Measurements from ENCODE around the gene PIK3R3.

PIK3R3 gene

DNA sequence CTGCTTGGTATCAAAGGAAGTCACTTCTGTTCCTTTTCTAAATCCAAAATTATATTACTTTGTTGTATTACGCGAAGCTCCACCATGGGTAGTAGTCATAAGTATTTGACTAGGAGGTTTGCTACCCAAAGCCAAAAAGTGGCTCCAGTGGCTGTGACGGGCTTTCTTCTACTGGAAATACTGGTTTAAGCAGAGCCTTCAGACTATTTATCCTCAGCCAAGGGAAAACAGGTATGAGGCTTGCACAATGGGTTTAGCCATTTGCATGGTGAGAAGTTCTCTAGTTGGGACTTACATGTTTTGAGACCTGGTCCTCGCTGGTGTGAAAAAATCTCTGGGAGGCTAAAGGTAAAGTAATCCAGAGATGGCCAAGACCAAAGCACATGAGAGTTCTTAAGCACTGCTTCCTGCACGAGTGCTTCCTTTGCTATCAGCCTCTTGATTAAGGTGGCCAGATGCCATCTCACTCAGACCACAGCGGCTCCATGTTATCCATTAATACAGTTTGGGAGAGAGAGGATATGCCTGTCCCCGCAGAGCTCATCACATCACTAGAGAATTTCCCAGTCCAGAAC is 121.2 kb downstream of the PIK3R3 start:
- H3K36me3 ChIP-seq (ENCODE audit: insufficient read depth, low read length), result peaks cover 52% of the 10 kb centered on the region
- H3K4me1 ChIP-seq (ENCODE audit: insufficient read depth, low read length), result peaks cover 6% of the 10 kb centered on the region
- no peak overlapping the region for H3K4me3 ChIP-seq (ENCODE audit: low read depth in 1 of 2, low read length in 2 of 2)
- H3K9ac ChIP-seq (ENCODE audit: low read length), result no peak overlapping the region
- H3K27ac ChIP-seq (ENCODE audit: low read depth, low read length), result no peak overlapping the region
- H3K9me3 ChIP-seq (ENCODE audit: low read length), result no peaks in the 10 kb centered on the region
- H3K27me3 ChIP-seq (ENCODE audit: control insufficient read depth in 1 of 2, insufficient read depth in 2 of 2, low read length in 2 of 2), result no peaks in the 10 kb centered on the region

GRCh38 chr1:46010611-46011010 is 121.8 kb downstream of the PIK3R3 start:
- Histone ChIP-seq H3K4me3 (ENCODE audit: low read depth in 1 of 2, low read length in 2 of 2) (no peak overlapping the region), H3K27me3 (ENCODE audit: control insufficient read depth in 1 of 2, insufficient read depth in 2 of 2, low read length in 2 of 2) (no peaks in the 10 kb centered on the region), H3K4me1 (ENCODE audit: insufficient read depth, low read length) (peaks cover 12% of the 10 kb centered on the region), H3K36me3 (ENCODE audit: insufficient read depth, low read length) (peaks cover 52% of the 10 kb centered on the region), H3K9me3 (ENCODE audit: low read length) (no peaks in the 10 kb centered on the region), H3K27ac (ENCODE audit: low read depth, low read length) (no peak overlapping the region), H3K9ac (ENCODE audit: low read length) (no peak overlapping the region)

- Histone ChIP-seq H3K4me3 (ENCODE audit: low read depth in 1 of 2, low read length in 2 of 2) (no peak overlapping the region), H3K4me1 (ENCODE audit: insufficient read depth, low read length) (peaks cover 17% of the 10 kb centered on the region), H3K9ac (ENCODE audit: low read length) (no peak overlapping the region), H3K27me3 (ENCODE audit: control insufficient read depth in 1 of 2, insufficient read depth in 2 of 2, low read length in 2 of 2) (no peaks in the 10 kb centered on the region), H3K9me3 (ENCODE audit: low read length) (no peaks in the 10 kb centered on the region), H3K27ac (ENCODE audit: low read depth, low read length) (no peak overlapping the region), H3K36me3 (ENCODE audit: insufficient read depth, low read length) (peaks cover 52% of the 10 kb centered on the region)
These were observed 123.8 kb downstream of the PIK3R3 start for GRCh38 chr1:46008585-46008984.

DNA sequence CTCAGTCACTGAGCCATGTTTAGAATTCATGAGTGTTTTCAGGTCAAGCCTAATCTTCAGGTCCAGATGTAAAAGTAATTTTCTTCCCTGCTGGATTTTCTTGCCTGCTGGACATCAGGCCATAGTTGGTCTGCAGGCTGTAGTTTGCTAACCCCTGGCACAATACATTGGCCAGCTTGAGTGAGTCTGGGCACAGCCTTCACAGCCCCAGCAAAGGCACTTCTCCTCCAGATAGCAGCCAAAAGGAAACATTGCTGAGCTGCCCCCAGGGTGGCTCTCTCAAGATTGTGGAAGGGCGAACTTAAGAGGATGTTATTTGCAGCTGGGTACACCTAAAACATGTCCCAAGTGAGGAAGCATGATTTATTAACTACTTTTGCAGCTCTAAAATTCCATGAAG is 126.8 kb downstream of the PIK3R3 start:
- H3K27ac ChIP-seq (ENCODE audit: low read depth, low read length), result no peak overlapping the region
- peaks cover 17% of the 10 kb centered on the region for H3K4me1 ChIP-seq (ENCODE audit: insufficient read depth, low read length)
- no peaks in the 10 kb centered on the region for H3K9me3 ChIP-seq (ENCODE audit: low read length)
- no peaks in the 10 kb centered on the region for H3K27me3 ChIP-seq (ENCODE audit: control insufficient read depth in 1 of 2, insufficient read depth in 2 of 2, low read length in 2 of 2)
- H3K36me3 ChIP-seq (ENCODE audit: insufficient read depth, low read length), result peaks cover 40% of the 10 kb centered on the region
- no peak overlapping the region for H3K9ac ChIP-seq (ENCODE audit: low read length)
- H3K4me3 ChIP-seq (ENCODE audit: low read depth in 1 of 2, low read length in 2 of 2), result no peak overlapping the region

DNA sequence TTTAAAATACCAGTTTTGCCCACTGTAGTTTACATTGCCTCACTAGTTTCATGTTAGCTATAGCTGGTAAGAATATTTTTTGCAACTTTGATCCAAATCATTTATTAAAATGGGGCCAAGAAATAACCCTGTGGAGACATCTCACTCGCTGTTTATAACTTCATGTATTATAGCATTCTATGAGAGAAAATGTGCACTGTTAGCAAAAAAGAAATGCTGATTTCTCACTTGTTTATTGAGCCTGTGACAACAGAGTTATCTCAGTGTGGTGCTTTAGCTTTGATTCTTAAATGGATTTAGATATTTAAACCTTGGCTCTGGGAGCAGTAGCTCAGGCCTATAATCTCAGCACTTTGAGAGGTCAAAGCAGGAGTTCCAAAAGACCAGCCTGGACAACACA is 127.9 kb downstream of the PIK3R3 start:
- Histone ChIP-seq H3K9ac (ENCODE audit: low read length) (no peak overlapping the region), H3K27me3 (ENCODE audit: control insufficient read depth in 1 of 2, insufficient read depth in 2 of 2, low read length in 2 of 2) (no peaks in the 10 kb centered on the region), H3K4me3 (ENCODE audit: low read depth in 1 of 2, low read length in 2 of 2) (no peak overlapping the region), H3K27ac (ENCODE audit: low read depth, low read length) (no peak overlapping the region), H3K36me3 (ENCODE audit: insufficient read depth, low read length) (peaks cover 29% of the 10 kb centered on the region), H3K4me1 (ENCODE audit: insufficient read depth, low read length) (peaks cover 17% of the 10 kb centered on the region), H3K9me3 (ENCODE audit: low read length) (no peaks in the 10 kb centered on the region)

DNA sequence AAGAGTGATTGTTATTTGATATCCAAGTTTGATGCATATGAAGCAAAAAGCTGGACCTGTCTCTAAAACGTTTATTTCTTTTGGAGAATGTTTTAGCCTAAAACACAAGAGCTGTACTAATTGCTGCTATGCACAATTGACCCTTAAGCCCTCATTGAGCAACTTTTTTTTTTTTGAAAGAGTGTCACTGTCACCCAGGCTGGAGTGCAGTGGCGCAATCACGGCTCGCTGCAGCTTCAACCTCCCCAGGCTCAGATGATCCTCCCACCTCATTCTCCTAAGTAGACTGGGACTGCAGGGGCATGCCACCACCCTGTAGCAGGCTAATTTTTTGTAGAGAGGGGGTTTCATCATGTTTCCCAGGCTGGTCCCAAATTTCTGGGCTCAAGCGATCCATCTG is 129.1 kb downstream of the PIK3R3 start:
- no peak overlapping the region for H3K9ac ChIP-seq (ENCODE audit: low read length)
- peaks cover 18% of the 10 kb centered on the region for H3K36me3 ChIP-seq (ENCODE audit: insufficient read depth, low read length)

GRCh38 chr1:46002551-46003150 is 129.8 kb downstream of the PIK3R3 start:
- Histone ChIP-seq H3K4me3 (ENCODE audit: low read depth in 1 of 2, low read length in 2 of 2) (no peak overlapping the region), H3K9me3 (ENCODE audit: low read length) (no peaks in the 10 kb centered on the region), H3K4me1 (ENCODE audit: insufficient read depth, low read length) (peaks cover 17% of the 10 kb centered on the region), H3K27me3 (ENCODE audit: control insufficient read depth in 1 of 2, insufficient read depth in 2 of 2, low read length in 2 of 2) (no peaks in the 10 kb centered on the region), H3K36me3 (ENCODE audit: insufficient read depth, low read length) (peaks cover 12% of the 10 kb centered on the region), H3K9ac (ENCODE audit: low read length) (no peak overlapping the region), H3K27ac (ENCODE audit: low read depth, low read length) (no peak overlapping the region)

More for the DNA sequence above, 129.1 kb downstream of the PIK3R3 start:
- H3K27ac ChIP-seq (ENCODE audit: low read depth, low read length), result no peak overlapping the region
- peaks cover 17% of the 10 kb centered on the region for H3K4me1 ChIP-seq (ENCODE audit: insufficient read depth, low read length)
- H3K27me3 ChIP-seq (ENCODE audit: control insufficient read depth in 1 of 2, insufficient read depth in 2 of 2, low read length in 2 of 2), result no peaks in the 10 kb centered on the region
- no peak overlapping the region for H3K4me3 ChIP-seq (ENCODE audit: low read depth in 1 of 2, low read length in 2 of 2)
- no peaks in the 10 kb centered on the region for H3K9me3 ChIP-seq (ENCODE audit: low read length)

GRCh38 chr1:46001081-46001785 is 131.2 kb downstream of the PIK3R3 start:
- H3K4me3 ChIP-seq (ENCODE audit: low read depth in 1 of 2, low read length in 2 of 2), result no peak overlapping the region
- no peaks in the 10 kb centered on the region for H3K27me3 ChIP-seq (ENCODE audit: control insufficient read depth in 1 of 2, insufficient read depth in 2 of 2, low read length in 2 of 2)
- H3K4me1 ChIP-seq (ENCODE audit: insufficient read depth, low read length), result peaks cover 12% of the 10 kb centered on the region
- H3K36me3 ChIP-seq (ENCODE audit: insufficient read depth, low read length), result no peaks in the 10 kb centered on the region
- no peak overlapping the region for H3K9ac ChIP-seq (ENCODE audit: low read length)
- H3K9me3 ChIP-seq (ENCODE audit: low read length), result no peaks in the 10 kb centered on the region
- no peak overlapping the region for H3K27ac ChIP-seq (ENCODE audit: low read depth, low read length)

- no peak overlapping the region for H3K4me3 ChIP-seq (ENCODE audit: low read depth in 1 of 2, low read length in 2 of 2)
- no peak overlapping the region for H3K9ac ChIP-seq (ENCODE audit: low read length)
- no peaks in the 10 kb centered on the region for H3K9me3 ChIP-seq (ENCODE audit: low read length)
- no peaks in the 10 kb centered on the region for H3K4me1 ChIP-seq (ENCODE audit: insufficient read depth, low read length)
- H3K27ac ChIP-seq (ENCODE audit: low read depth, low read length), result no peak overlapping the region
- no peaks in the 10 kb centered on the region for H3K27me3 ChIP-seq (ENCODE audit: control insufficient read depth in 1 of 2, insufficient read depth in 2 of 2, low read length in 2 of 2)
- no peaks in the 10 kb centered on the region for H3K36me3 ChIP-seq (ENCODE audit: insufficient read depth, low read length)
These were observed 132.9 kb downstream of the PIK3R3 start for GRCh38 chr1:45999507-45999906.

GRCh38 chr1:45998020-45998617 is 134.3 kb downstream of the PIK3R3 start:
- Histone ChIP-seq H3K9me3 (ENCODE audit: low read length) (no peaks in the 10 kb centered on the region), H3K4me3 (ENCODE audit: low read depth in 1 of 2, low read length in 2 of 2) (no peak overlapping the region), H3K36me3 (ENCODE audit: insufficient read depth, low read length) (no peaks in the 10 kb centered on the region), H3K4me1 (ENCODE audit: insufficient read depth, low read length) (no peaks in the 10 kb centered on the region), H3K27me3 (ENCODE audit: control insufficient read depth in 1 of 2, insufficient read depth in 2 of 2, low read length in 2 of 2) (no peaks in the 10 kb centered on the region), H3K27ac (ENCODE audit: low read depth, low read length) (no peak overlapping the region), H3K9ac (ENCODE audit: low read length) (no peak overlapping the region)

- Histone ChIP-seq H3K36me3 (ENCODE audit: insufficient read depth, low read length) (no peaks in the 10 kb centered on the region), H3K9ac (ENCODE audit: low read length) (no peak overlapping the region), H3K4me1 (ENCODE audit: insufficient read depth, low read length) (no peaks in the 10 kb centered on the region), H3K27me3 (ENCODE audit: control insufficient read depth in 1 of 2, insufficient read depth in 2 of 2, low read length in 2 of 2) (no peaks in the 10 kb centered on the region), H3K27ac (ENCODE audit: low read depth, low read length) (no peak overlapping the region), H3K9me3 (ENCODE audit: low read length) (no peaks in the 10 kb centered on the region), H3K4me3 (ENCODE audit: low read depth in 1 of 2, low read length in 2 of 2) (no peak overlapping the region)
These were observed 137.1 kb downstream of the PIK3R3 start for GRCh38 chr1:45995298-45995697.

Data from muscle layer of colon (tissue), 2 donors.